ENCODE results near the gene STK32A.

The STK32A gene

GRCh38 chr5:147208134-147208533 lies 26.7 kb upstream of the STK32A start:
- no peaks in the 10 kb centered on the region for H3K4me1 ChIP-seq
- no peak overlapping the region for H2AFZ ChIP-seq
- no peaks in the 10 kb centered on the region for H3K27me3 ChIP-seq (ENCODE audit: control insufficient read depth, insufficient read depth, low read length)
- H3K36me3 ChIP-seq (ENCODE audit: control insufficient read depth, insufficient read depth, low read length), result no peaks in the 10 kb centered on the region
- TF ChIP-seq CTCF (IDR thresholded peaks at IDR 0.05), result no peak
- H3K79me2 ChIP-seq, result no peaks in the 10 kb centered on the region
- H3K4me2 ChIP-seq (ENCODE audit: low read length), result no peak overlapping the region
- no peaks in the 10 kb centered on the region for H3K9me3 ChIP-seq (ENCODE audit: control insufficient read depth, low read length)
- H3K27ac ChIP-seq, result no peak overlapping the region
- no peak overlapping the region for H3K4me3 ChIP-seq (ENCODE audit: low read depth, low read length)
- no peak overlapping the region for H3K9ac ChIP-seq

GRCh38 chr5:147216552-147217154 lies 18.2 kb upstream of the STK32A start:
- Histone ChIP-seq H3K27ac (no peak overlapping the region), H3K79me2 (no peaks in the 10 kb centered on the region), H3K36me3 (ENCODE audit: control insufficient read depth, insufficient read depth, low read length) (no peaks in the 10 kb centered on the region), H3K9ac (no peak overlapping the region), H3K27me3 (ENCODE audit: control insufficient read depth, insufficient read depth, low read length) (no peaks in the 10 kb centered on the region), H3K4me1 (no peaks in the 10 kb centered on the region), H3K4me2 (ENCODE audit: low read length) (no peak overlapping the region), H3K9me3 (ENCODE audit: control insufficient read depth, low read length) (no peaks in the 10 kb centered on the region), H3K4me3 (ENCODE audit: low read depth, low read length) (no peak overlapping the region), H2AFZ (no peak overlapping the region)
- TF ChIP-seq CTCF (IDR thresholded peaks at IDR 0.05), result no peak

GRCh38 chr5:147223343-147223742 lies 11.5 kb upstream of the STK32A start:
- Histone ChIP-seq H3K9me3 (ENCODE audit: control insufficient read depth, low read length) (no peaks in the 10 kb centered on the region), H3K4me2 (ENCODE audit: low read length) (no peak overlapping the region), H3K9ac (no peak overlapping the region), H3K79me2 (no peaks in the 10 kb centered on the region), H3K27ac (no peak overlapping the region), H3K4me3 (ENCODE audit: low read depth, low read length) (no peak overlapping the region), H3K36me3 (ENCODE audit: control insufficient read depth, insufficient read depth, low read length) (no peaks in the 10 kb centered on the region), H3K4me1 (no peaks in the 10 kb centered on the region), H3K27me3 (ENCODE audit: control insufficient read depth, insufficient read depth, low read length) (no peaks in the 10 kb centered on the region), H2AFZ (no peak overlapping the region)
- no peak for TF ChIP-seq CTCF (IDR thresholded peaks at IDR 0.05)

- no peaks in the 10 kb centered on the region for H3K36me3 ChIP-seq (ENCODE audit: control insufficient read depth, insufficient read depth, low read length)
These were observed 10.7 kb upstream of the STK32A start for GRCh38 chr5:147223948-147224791.

More at GRCh38 chr5:147223948-147224791, 10.7 kb upstream of the STK32A start:
- Histone ChIP-seq H3K79me2 (no peaks in the 10 kb centered on the region), H3K4me2 (ENCODE audit: low read length) (no peak overlapping the region), H2AFZ (no peak overlapping the region), H3K27me3 (ENCODE audit: control insufficient read depth, insufficient read depth, low read length) (no peaks in the 10 kb centered on the region), H3K4me1 (no peaks in the 10 kb centered on the region), H3K9me3 (ENCODE audit: control insufficient read depth, low read length) (no peaks in the 10 kb centered on the region), H3K27ac (no peak overlapping the region), H3K4me3 (ENCODE audit: low read depth, low read length) (no peak overlapping the region), H3K9ac (no peak overlapping the region)
- TF ChIP-seq CTCF (IDR thresholded peaks at IDR 0.05), result no peak
